IPS-18c (cell line): ENCODE results near the gene PPM1H.
"Not testable (repeated sequence)": the region's sequence is repeated elsewhere in the genome, so short reads cannot be mapped to it uniquely, and the experiment has no call there.

Source experiments
- H3K4me3 ChIP-seq: 2 replicates; pipeline ENCODE4 v1.7.0; 2013; ENCODE audit warnings: low read depth, mild to moderate bottlenecking, low read length, moderate library complexity; ENCODE audit not compliant: insufficient read depth
- H3K9me3 ChIP-seq: one replicate; pipeline ENCODE4 v1.6.1; 2013; ENCODE audit warnings: mild to moderate bottlenecking, low read length, moderate library complexity; ENCODE audit not compliant: control insufficient read depth, insufficient read depth

Gene PPM1H

GRCh38 chr12:62957233-62957953 lies 22.4 kb upstream of the PPM1H start:
- Histone ChIP-seq H3K4me3 (no peak overlapping the region), H3K9me3 (no peaks in the 10 kb centered on the region)

GRCh38 chr12:62955678-62956077 lies 20.7 kb upstream of the PPM1H start:
- H3K4me3 ChIP-seq = no peak overlapping the region
- no peaks in the 10 kb centered on the region for H3K9me3 ChIP-seq

GRCh38 chr12:62950317-62950716 lies 15.4 kb upstream of the PPM1H start:
- no peaks in the 10 kb centered on the region for H3K9me3 ChIP-seq
- no peak overlapping the region for H3K4me3 ChIP-seq

GRCh38 chr12:62948123-62948522 lies 13.2 kb upstream of the PPM1H start:
- no peaks in the 10 kb centered on the region for H3K9me3 ChIP-seq
- no peak overlapping the region for H3K4me3 ChIP-seq

- H3K9me3 ChIP-seq = no peaks in the 10 kb centered on the region
- no peak overlapping the region for H3K4me3 ChIP-seq
Measured at GRCh38 chr12:62947364-62947763, 12.4 kb upstream of the PPM1H start.

- Histone ChIP-seq H3K4me3 (no peak overlapping the region), H3K9me3 (no peaks in the 10 kb centered on the region)
Measured at GRCh38 chr12:62943779-62944395, 8.9 kb upstream of the PPM1H start.

GRCh38 chr12:62942316-62942715 lies 7.4 kb upstream of the PPM1H start:
- not testable (repeated sequence) for H3K9me3 ChIP-seq, H3K4me3 ChIP-seq

GRCh38 chr12:62934239-62934798 lies 631 bp downstream of the PPM1H start:
- Histone ChIP-seq H3K4me3 (peak overlapping the region; percentile 85), H3K9me3 (peaks cover 2% of the 10 kb centered on the region)

- Histone ChIP-seq H3K4me3 (peak overlapping the region; percentile 85), H3K9me3 (peaks cover 2% of the 10 kb centered on the region)
Measured at GRCh38 chr12:62933602-62934238, 1.2 kb downstream of the PPM1H start.

- Histone ChIP-seq H3K9me3 (peaks cover under 1% of the 10 kb centered on the region), H3K4me3 (peak overlapping the region; percentile 85)
Measured at GRCh38 chr12:62933220-62933601, 1.7 kb downstream of the PPM1H start.

GRCh38 chr12:62931477-62931876 lies 3.5 kb downstream of the PPM1H start:
- no peak overlapping the region for H3K4me3 ChIP-seq
- H3K9me3 ChIP-seq = no peaks in the 10 kb centered on the region

- no peak overlapping the region for H3K4me3 ChIP-seq
- no peaks in the 10 kb centered on the region for H3K9me3 ChIP-seq
Measured at GRCh38 chr12:62930546-62931425, 4.2 kb downstream of the PPM1H start.

- Histone ChIP-seq H3K4me3 (no peak overlapping the region), H3K9me3 (no peaks in the 10 kb centered on the region)
Measured at GRCh38 chr12:62928632-62929031, 6.3 kb downstream of the PPM1H start.

- Histone ChIP-seq H3K4me3 (no peak overlapping the region), H3K9me3 (no peaks in the 10 kb centered on the region)
Measured at GRCh38 chr12:62925680-62926079, 9.3 kb downstream of the PPM1H start.

- no peak overlapping the region for H3K4me3 ChIP-seq
- H3K9me3 ChIP-seq = no peaks in the 10 kb centered on the region
Measured at GRCh38 chr12:62924084-62924483, 10.9 kb downstream of the PPM1H start.

- no peaks in the 10 kb centered on the region for H3K9me3 ChIP-seq
- H3K4me3 ChIP-seq = no peak overlapping the region
Measured at GRCh38 chr12:62922539-62922938, 12.4 kb downstream of the PPM1H start.

GRCh38 chr12:62919838-62920237 lies 15.1 kb downstream of the PPM1H start:
- Histone ChIP-seq H3K4me3 (no peak overlapping the region), H3K9me3 (no peaks in the 10 kb centered on the region)
